ENCODE results near the gene DPP10.

The DPP10 gene

DNA sequence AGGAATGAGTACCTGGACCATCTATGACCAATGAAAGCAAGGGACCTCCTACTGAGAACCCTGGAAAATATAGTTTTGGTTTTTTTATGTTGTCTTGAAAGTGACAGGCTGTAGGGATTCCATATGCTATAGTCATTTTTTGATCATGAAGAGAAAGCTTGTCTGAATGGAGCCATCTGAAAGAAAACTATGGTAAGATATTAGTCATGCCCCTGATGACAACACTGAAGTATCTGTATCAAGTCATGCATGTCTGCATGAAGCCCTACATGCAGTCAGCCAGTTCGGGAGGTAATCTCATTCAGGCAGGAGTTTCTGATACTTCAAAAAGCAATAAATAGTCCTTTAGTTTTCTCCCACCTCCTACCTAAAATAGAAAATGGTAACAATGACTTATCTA lies 1042.0 kb downstream of the DPP10 start:
- no peak for DNase-seq

GRCh38 chr2:115484983-115485382 lies 1042.5 kb downstream of the DPP10 start:
- no peak for DNase-seq

DNA sequence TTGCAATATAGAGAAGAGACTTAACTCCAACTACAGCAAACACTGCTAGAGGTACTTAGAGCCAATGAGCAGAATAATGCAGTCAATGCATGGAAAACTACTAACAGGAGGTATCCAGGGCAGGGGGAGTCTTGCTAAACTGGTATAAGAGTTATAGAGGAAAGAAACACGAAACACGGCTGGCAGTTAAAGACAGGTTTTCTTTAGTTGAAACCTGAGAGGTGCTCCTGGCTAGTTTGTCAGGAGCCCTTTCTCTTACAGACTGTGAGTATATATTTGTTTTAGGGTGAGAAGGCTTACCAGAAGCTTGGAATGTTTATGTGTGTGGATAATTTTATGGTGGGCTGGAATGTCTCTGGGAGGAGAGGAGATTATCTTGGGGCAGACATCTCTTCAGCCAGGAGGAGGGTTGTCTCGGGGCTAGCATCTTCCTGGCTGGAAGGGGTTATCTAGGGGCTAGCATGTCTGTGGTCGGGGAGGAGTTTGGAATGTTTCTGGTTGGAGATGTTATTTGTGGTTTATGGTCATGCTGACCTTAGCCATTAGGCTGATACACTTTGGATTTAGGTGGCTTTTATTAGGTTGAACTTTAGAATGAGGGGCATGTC lies 1048.8 kb downstream of the DPP10 start:
- no peak for DNase-seq

DNA sequence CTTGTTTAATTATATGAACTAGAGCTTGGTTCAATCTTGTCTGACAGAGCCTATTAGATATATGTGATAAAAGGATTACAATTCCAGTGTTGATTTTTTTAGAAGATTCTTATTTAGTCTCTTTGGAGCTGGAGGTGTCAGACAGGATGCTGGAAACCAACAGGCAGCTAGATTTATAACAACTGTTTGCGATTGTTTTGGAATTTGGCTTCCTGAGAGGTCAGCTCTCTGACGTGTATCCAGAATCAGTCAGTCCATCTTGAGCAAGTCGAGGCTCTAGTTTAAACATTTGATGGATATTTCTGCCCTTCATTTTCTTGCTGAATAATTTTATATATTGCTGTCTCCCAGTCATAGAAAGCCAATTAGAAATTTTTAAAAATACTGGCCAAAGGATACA lies 1062.9 kb downstream of the DPP10 start:
- DNase-seq, result no peak

GRCh38 chr2:115520727-115521126 lies 1078.3 kb downstream of the DPP10 start:
- DNase-seq, result no peak

DNA sequence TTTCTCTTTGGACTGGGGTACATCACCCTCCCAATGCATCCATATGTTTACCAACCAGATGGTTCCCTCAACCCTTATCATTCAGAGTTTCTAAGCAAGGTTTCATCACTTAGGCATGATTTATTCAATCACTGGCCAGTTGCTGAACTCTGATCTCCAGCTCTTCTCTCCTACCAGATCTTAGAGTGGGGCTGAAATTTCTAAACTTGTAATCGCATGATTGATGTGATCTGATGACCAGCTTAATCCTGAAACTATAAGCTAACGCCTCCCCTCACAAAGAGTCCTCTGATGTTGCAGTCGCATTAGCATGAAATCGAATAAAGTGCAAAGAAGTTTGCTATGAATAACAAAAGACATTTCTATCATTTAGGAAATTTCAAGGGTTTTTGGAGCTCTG lies 1082.0 kb downstream of the DPP10 start:
- DNase-seq, result no peak

DNA sequence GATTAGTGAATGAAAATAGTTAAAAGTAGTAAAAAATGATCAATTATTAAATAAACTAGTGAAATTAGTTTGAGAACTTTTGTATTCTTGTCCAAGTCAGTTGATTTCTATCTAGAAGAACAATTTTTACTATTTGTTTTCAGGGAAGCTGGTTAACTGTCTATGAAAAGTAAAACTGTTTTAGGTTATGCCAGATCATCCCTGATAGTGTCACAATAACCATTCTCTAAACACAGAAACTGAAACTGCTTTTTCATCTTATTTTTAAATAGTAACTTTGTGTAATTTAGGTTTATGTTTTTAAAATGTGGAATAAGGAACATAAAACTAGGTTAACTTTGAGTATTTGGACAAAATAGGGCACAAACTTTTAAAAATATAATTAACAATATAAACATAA lies 1087.2 kb downstream of the DPP10 start:
- DNase-seq, result no peak

DNA sequence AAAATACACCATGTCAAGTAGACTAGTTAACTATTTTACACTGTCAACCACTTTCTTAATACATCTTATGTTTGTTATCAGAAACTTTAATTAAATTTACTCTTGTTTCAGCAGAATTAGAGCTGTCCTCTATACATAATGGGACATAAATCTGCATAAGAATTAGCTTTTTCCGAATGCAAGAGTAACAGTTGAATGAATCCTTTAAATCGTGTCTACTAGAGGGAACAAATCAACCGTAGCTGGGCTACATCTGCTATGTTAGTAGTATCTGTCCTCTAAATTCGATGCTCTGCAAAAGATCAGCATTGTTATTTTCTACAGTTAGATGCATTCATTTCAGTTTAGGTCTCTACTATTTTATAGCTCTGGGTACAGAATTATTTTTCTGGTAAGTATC lies 1090.6 kb downstream of the DPP10 start:
- DNase-seq, result no peak

DNA sequence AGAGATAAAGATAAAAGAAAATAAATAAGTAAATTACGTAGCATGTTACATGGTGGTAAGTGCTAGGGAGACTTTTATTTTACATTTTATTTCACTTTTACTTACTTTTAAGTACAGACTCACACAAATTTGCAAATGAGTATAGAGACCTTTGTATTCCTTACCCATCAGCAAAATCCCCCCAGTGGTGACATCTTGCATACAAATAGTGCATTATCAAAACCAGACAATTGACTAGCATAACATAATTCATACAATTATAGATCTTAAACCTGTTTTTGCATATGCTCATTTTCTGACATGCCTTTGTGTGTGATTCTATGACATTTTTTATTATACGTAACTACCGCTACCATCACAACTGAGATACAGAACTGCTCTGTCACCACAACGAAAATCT lies 1099.4 kb downstream of the DPP10 start:
- DNase-seq, result no peak

- no peak for DNase-seq
These were observed 1099.9 kb downstream of the DPP10 start for GRCh38 chr2:115542331-115542730.

DNA sequence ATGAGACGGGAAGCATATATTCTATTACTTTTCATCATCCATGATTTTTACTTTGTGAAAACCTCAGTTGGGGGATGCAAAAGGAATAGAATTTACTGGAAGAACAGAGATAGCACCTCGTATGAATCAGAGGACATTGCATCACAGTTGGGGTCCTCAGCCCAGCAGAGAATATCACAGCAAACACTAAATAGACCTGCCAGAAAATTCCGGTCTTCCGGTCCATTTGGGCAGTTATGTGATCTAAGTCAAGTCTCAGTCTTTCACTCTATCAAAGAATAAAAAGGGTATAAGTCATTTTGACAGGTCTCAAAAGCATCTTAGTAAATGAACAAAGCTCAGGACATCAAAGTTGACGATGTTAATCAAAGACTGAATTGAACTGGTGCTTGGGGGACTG lies 1100.6 kb downstream of the DPP10 start:
- DNase-seq, result no peak

DNA sequence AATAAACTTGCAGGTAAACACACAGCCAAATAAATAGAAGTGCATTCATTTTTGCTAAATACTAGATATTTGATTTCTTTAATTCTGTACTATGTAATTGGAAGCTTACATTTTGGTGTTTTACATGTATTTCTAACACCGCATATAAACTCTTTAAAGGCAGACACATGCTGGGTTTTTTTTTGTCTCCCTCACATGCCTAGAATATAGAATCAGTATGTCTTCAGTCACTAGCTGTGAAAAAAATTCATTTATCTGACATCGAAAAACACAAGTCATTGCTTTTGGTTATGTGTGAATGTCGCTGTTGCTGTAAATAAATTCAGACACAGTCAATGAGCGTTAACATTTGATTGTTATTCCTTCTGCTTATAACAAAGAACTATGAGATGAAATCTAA lies 1101.0 kb downstream of the DPP10 start:
- DNase-seq, result no peak

GRCh38 chr2:115549611-115550130 lies 1107.2 kb downstream of the DPP10 start:
- DNase-seq, result no peak

DNA sequence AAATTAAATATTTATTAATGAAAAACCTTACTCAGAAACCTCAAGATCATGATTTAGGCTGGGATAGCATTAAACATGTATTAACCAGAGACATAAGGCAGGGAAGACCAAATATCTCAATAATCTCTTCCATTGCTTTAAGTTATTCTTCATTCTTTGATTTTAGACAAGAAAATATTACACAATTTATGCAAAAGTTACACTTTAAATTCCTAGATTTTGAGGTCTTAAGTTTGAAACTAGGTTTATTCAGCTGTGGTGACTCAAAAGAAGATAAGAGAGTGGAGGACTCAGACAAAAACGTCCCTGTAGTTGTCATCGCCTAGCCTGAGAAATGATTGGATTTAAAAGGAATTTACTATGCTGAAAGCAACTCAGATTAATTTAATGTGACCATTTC lies 1110.3 kb downstream of the DPP10 start:
- DNase-seq, result no peak

DNA sequence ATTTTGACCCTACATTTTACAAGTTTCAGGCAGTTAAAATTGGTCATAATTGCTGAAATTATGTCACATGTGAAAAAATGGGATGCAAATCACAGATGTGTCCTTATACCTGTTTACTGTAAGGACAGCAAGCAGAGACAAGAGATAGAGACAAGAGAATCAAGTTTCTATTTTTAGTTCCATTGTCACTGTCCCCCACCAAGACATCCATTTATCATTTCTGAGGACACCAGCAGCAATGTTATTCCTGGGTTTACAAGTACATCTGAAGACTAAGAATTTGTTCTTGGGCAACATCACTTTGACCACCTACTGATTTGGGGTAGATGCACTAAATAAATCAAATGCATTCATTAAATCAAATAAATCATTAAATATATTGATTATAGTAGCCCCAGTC lies 1111.7 kb downstream of the DPP10 start:
- no peak for DNase-seq

DNA sequence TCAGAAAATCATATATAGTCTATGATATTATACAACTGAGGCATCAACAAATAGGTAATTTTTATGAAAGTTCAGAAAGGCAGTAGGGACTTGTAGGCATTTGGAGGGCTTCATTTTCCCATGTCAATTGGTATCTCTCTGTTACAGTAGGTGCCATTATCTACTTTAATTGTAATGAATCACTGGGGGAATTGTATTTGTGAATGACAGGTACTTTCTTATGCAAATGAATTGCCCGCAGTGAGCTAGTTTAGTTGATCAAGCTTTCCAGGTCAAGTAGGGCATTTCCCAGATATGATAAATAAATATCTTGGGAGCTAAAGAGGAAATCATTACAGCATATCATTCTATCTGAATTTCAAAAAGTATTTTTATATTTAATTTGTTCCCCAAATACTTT lies 1116.3 kb downstream of the DPP10 start:
- DNase-seq, result no peak

DNA sequence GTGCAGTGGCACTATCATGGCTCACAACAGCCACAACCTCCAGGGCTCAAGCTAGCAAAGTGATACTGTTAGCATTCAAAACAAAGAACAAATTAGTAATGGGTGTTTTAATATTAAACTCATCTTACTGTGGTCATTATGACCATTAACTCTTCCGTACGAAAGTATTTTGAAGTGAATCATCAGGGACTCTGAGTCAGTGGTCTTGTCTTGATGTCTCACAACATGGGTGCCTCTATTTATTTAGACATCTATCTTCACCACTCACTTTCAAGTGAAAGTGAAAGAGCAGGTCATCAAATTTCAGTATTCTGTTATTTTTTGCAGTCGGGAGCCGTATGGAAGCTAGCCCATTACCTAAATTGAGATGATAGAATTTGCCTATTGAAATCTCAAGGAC lies 1118.2 kb downstream of the DPP10 start:
- no peak for DNase-seq

DNA sequence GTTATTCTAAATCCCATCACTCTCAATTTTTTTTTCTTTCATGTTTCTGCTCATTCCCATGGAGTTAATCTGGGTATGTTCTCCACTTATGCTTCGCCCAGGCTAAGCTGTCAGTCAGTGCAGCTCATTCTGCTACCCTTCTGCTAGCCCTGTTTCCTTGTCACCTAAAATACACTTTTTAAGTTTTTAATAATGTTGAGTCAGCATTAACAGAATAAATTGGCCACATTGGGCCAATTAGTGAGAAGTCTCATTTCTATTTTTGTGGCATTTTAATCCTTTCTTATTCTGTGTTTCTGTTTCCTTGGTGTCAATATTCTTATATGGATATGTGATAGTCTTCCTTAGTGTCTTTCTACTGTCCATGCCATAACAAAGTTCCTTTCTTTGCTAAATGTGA lies 1126.2 kb downstream of the DPP10 start:
- no peak for DNase-seq

- no peak for DNase-seq
These were observed 1127.1 kb downstream of the DPP10 start for GRCh38 chr2:115569547-115569946.

- no peak for DNase-seq
These were observed 1130.3 kb downstream of the DPP10 start for GRCh38 chr2:115572746-115573145.

- no peak for DNase-seq
These were observed 1131.3 kb downstream of the DPP10 start for GRCh38 chr2:115573756-115574155.

DNA sequence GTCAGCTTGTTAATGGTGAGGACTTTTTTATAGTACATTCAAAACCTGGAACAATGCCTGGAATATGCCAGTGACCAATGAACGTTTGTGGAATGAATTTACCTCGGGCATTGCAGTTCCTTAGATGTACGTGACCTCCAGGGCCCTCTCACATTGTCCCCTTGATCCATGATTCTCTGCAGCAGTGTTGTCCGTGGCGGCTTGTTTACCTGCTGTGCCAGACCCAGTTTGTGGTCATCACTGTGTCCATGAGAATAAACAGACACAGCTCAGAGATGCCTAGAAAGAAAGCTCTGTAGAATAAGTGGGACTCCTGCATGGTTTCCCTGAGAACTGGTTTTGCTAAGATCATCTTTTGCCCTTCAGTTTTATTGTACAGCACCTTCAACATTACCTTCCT lies 1132.2 kb downstream of the DPP10 start:
- no peak for DNase-seq

- no peak for DNase-seq
These were observed 1138.3 kb downstream of the DPP10 start for GRCh38 chr2:115580784-115581183.

DNA sequence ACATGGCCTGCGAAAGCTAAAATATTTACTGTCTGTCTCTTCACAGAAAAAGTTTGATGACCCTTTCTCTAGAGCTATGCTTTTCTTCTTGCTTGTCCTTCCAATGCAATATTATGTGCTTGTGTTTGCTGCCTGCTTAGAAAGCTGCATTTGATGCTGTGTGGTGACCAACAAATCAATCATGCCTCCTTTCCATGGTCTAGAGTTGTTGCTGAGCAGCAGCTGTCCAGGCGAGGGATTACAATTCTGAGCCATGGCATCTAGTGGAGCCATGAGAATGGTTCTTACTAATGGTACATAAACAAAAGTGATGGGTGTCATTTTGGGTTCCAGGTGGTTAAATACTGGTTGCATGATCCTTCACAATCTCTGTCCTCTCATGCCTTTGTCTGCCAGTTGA lies 1142.1 kb downstream of the DPP10 start:
- no peak for DNase-seq

- no peak for DNase-seq
These were observed 1154.4 kb downstream of the DPP10 start for GRCh38 chr2:115596659-115597375.
